ENCODE results near the gene CNDP1. TPM values are rescaled to one million over a fixed set of nuclear protein-coding genes. Genes with fewer than 3 reads are reported as not detected.
A peak's percentile ranks its signal among the peaks of the same experiment; 100 is the strongest.

CNDP1 gene
- total RNA-seq, 4 donors from 2014 or later = 0.15 TPM; not detected in 3

DNA sequence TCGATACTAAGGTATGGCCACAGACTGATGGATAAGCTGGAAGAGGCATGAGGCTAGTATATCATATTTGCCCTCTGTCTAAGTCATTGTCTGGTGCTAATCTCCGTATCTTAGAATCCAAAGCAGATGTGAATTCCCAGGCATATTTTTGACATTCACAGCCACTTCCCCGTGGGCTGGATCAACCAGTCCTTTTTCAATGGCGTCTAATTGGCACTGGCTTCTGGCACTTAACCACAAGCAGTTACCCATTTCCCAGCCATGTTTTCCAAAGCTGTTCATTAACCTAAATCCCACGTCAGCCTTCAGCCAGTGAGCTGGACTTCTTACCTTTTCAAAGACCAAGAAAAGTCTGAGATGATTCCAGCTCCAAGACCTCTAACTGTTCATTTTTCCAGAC, 42.7 kb downstream of the CNDP1 start:
- ATAC-seq = no peak

DNA sequence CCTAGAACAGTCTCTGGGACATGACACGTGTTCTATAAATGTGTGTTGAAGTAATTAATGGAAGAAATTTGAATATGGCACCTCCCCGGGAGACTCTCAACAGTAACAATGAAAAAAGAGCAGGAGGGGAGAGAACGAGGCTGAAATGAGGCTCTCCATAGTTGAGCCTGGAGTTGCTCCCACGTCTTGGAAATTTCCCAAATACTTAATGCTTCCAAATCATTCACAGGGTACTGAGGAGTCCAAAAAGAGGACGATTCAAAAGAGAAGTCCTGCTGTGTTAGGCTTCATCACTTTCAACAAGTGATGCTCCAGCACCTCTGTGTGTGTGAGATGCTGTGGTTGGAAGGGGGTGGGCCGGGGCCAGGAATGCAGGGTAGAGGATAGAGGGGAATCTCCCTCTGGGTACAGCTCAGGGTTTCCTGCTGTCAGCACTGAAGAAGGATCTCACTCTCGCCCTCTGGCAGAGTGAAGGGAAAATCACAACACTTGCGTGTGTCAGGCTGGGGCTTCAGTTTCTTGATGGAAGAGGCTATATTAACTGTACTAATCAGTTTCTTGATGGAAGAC, 45.3 kb downstream of the CNDP1 start:
- Histone ChIP-seq H3K9me3 (no peaks in the 10 kb centered on the region), H3K4me1 (no peaks in the 10 kb centered on the region), H3K27ac (no peak overlapping the region), H3K27me3 (peaks cover 59% of the 10 kb centered on the region), H3K36me3 (no peaks in the 10 kb centered on the region), H3K4me3 (no peak overlapping the region)
- 12 to 22% methylated on average over 6 to 8 of the region's 8 CpGs for WGBS, 2 donors (ENCODE audit: low coverage in 1 of 2)
- TF ChIP-seq POLR2A (IDR thresholded peaks at IDR 0.05) (no peak), EP300 (IDR thresholded peaks at IDR 0.05) (no peak), POLR2AphosphoS5 (IDR thresholded peaks at IDR 0.05) (no peak)
- TF ChIP-seq, protein P1, sequence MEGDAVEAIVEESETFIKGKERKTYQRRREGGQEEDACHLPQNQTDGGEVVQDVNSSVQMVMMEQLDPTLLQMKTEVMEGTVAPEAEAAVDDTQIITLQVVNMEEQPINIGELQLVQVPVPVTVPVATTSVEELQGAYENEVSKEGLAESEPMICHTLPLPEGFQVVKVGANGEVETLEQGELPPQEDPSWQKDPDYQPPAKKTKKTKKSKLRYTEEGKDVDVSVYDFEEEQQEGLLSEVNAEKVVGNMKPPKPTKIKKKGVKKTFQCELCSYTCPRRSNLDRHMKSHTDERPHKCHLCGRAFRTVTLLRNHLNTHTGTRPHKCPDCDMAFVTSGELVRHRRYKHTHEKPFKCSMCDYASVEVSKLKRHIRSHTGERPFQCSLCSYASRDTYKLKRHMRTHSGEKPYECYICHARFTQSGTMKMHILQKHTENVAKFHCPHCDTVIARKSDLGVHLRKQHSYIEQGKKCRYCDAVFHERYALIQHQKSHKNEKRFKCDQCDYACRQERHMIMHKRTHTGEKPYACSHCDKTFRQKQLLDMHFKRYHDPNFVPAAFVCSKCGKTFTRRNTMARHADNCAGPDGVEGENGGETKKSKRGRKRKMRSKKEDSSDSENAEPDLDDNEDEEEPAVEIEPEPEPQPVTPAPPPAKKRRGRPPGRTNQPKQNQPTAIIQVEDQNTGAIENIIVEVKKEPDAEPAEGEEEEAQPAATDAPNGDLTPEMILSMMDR (IDR thresholded peaks at IDR 0.05) = no peak
- ATAC-seq = no peak

More for the DNA sequence above, 42.7 kb downstream of the CNDP1 start:
- 56 to 60% methylated on average over 4 to 5 of the region's 5 CpGs for WGBS, 2 donors (ENCODE audit: low coverage in 1 of 2)
- H3K4me3 ChIP-seq = no peak overlapping the region
- TF ChIP-seq, protein P1 (IDR thresholded peaks at IDR 0.05) = no peak
- no peak for TF ChIP-seq POLR2AphosphoS5 (IDR thresholded peaks at IDR 0.05)
- TF ChIP-seq EP300 (IDR thresholded peaks at IDR 0.05) = no peak
- TF ChIP-seq POLR2A (IDR thresholded peaks at IDR 0.05) = no peak
- H3K27me3 ChIP-seq = peaks cover 40% of the 10 kb centered on the region
- H3K27ac ChIP-seq = no peak overlapping the region
- H3K9me3 ChIP-seq = no peaks in the 10 kb centered on the region
- no peaks in the 10 kb centered on the region for H3K4me1 ChIP-seq
- H3K36me3 ChIP-seq = no peaks in the 10 kb centered on the region

DNA sequence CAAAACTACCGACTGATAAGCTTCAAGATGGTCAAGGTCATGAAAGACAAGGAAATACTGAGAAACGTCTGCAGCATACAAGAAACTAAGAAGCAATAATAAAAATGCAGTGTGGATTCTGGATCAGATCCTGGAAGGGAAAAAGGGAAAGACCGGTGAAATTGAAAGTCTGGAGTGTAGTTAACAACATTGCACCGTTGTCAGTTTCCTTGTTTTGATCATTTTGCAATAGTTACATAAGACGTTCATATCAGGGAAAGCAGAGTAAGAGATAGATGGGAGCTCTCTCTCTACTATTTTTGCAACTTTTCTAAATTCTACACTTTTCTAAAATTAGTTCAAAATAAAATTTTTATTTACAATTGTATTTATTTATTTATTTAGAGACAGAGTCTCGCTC, 48.3 kb downstream of the CNDP1 start:
- H3K36me3 ChIP-seq = no peaks in the 10 kb centered on the region
- H3K4me3 ChIP-seq = no peak overlapping the region
- no peak overlapping the region for H3K27ac ChIP-seq
- no peaks in the 10 kb centered on the region for H3K9me3 ChIP-seq
- TF ChIP-seq, protein P1 (IDR thresholded peaks at IDR 0.05) = no peak
- TF ChIP-seq POLR2AphosphoS5 (IDR thresholded peaks at IDR 0.05) = no peak
- TF ChIP-seq POLR2A (IDR thresholded peaks at IDR 0.05) = no peak
- TF ChIP-seq EP300 (IDR thresholded peaks at IDR 0.05) = no peak
- no peak for ATAC-seq
- WGBS, 2 donors (ENCODE audit: low coverage in 1 of 2) = 70 to 84% methylated on average over 6 of the region's 6 CpGs
- H3K4me1 ChIP-seq = no peaks in the 10 kb centered on the region
- H3K27me3 ChIP-seq = peaks cover 55% of the 10 kb centered on the region

DNA sequence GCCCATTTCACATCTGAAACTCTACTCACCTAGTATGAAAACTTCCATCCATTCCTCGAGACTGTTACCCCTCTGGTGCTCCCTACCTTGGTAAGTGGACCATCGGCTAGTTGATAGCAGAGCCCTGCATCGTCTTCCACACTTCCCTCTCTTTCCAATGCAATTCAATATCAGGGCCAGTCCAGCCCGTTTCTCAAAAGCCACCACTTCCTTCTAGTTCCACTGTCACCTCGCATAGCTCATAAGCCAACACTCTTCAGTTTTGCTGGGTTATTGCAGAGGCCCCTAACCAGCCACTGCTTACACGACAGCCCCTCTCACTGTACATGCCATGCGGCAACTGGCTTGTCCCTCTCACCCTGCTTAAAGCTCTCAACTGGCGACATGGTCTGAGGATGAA, 53.1 kb downstream of the CNDP1 start:
- Histone ChIP-seq H3K9me3 (no peaks in the 10 kb centered on the region), H3K27me3 (peaks cover 17% of the 10 kb centered on the region), H3K27ac (no peak overlapping the region), H3K4me1 (no peaks in the 10 kb centered on the region), H3K4me3 (no peak overlapping the region), H3K36me3 (no peaks in the 10 kb centered on the region)
- TF ChIP-seq EP300 (IDR thresholded peaks at IDR 0.05) (no peak), POLR2A (IDR thresholded peaks at IDR 0.05) (no peak), POLR2AphosphoS5 (IDR thresholded peaks at IDR 0.05) (no peak)
- TF ChIP-seq, protein P1 (IDR thresholded peaks at IDR 0.05) = no peak
- ATAC-seq = no peak
- WGBS, 2 donors (ENCODE audit: low coverage in 1 of 2) = 72 to 82% methylated on average over 7 to 8 of the region's 8 CpGs

DNA sequence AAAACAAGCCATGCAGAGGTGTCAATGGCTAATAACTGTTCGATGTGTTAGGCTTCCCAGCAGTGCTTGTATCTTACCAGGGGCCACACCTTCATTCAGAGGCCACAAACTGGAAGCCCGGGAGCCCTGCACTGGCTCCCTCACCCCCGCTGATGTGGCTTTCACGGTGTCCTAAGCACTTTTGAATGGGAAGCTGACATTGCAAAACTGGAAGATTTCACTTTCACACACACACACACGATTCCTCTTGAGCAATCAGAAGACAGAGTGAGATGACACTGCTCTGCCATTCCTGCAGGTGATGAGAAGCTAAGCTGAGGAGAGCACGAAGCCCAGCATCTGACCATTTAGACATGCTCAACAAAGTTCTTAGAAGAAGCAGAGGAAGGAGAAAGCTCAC, 54.7 kb downstream of the CNDP1 start:
- Histone ChIP-seq H3K4me1 (no peaks in the 10 kb centered on the region), H3K4me3 (no peak overlapping the region), H3K9me3 (no peaks in the 10 kb centered on the region), H3K27ac (no peak overlapping the region), H3K27me3 (peaks cover 4% of the 10 kb centered on the region), H3K36me3 (peaks cover 0 to 13% of the 10 kb centered on the region in 2 donors)
- 55 to 78% methylated on average over 2 to 5 of the region's 6 CpGs for WGBS, 2 donors (ENCODE audit: low coverage in 1 of 2)
- peak; percentile 19 for ATAC-seq
- TF ChIP-seq POLR2A (IDR thresholded peaks at IDR 0.05) (no peak), POLR2AphosphoS5 (IDR thresholded peaks at IDR 0.05) (no peak), EP300 (IDR thresholded peaks at IDR 0.05) (no peak)
- TF ChIP-seq, protein P1 (IDR thresholded peaks at IDR 0.05) = no peak
